A549 (cell line): ENCODE data around the gene PRDX5. TPM values are rescaled to one million over a fixed set of nuclear protein-coding genes. Genes with fewer than 3 reads are reported as not detected.

ENCODE experiments used
- ATAC-seq, 2 experiments: fragments of 200-7000 bp in 1 of 2; fragments of >200 bp in 1 of 2; cut with Nextera tagmentation in 1 of 2; cut with Tn5 transposase in 1 of 2; 3 replicates each; pipeline versions ENCODE4 v1.8.0 to v1.9.1; 2018 to 2020; ENCODE audit warnings: mild to moderate bottlenecking in 1 of 2, moderate library complexity in 1 of 2
- CTCF ChIA-PET: fragments of 300-600 bp; sonication (Branson Sonifier 250); formaldehyde crosslinking; extraction: SDS; loops from one replicate; lab custom pipeline; 2021; ENCODE audit warnings: antibody characterized with exemption, inconsistent platforms; lab: Yijun Ruan, JAX
- POLR2A ChIA-PET: fragments of 350-600 bp; formaldehyde crosslinking; extraction: SDS; loops from one replicate; lab custom pipeline; 2021; ENCODE audit warnings: antibody characterized with exemption, inconsistent platforms; lab: Yijun Ruan, JAX
- DNase-seq, 2 experiments: peaks; one replicate each; pipeline versions ENCODE4 v3.0.0 to v3.0.0-alpha.2; 2011 to 2016; ENCODE audit warnings: low read depth in 1 of 2, low spot score in 1 of 2
- FAIRE-seq: peaks from 2 replicates; lab custom pipeline; 2011; peaks lifted over from hg19 to GRCh38; lab: Jason Lieb, UNC
- H3K27ac ChIP-seq, 2 experiments: fragments of >200 bp; sonication (Bioruptor Twin); formaldehyde crosslinking; 3 replicates each; pipeline ENCODE4 v1.5.1; 2016 to 2017
- H3K4me1 ChIP-seq: fragments of >200 bp; sonication (Bioruptor Twin); formaldehyde crosslinking; 3 replicates; pipeline ENCODE4 v1.6.1; 2016
- H3K4me2 ChIP-seq: fragments of >200 bp; sonication (Bioruptor Twin); formaldehyde crosslinking; 3 replicates; pipeline ENCODE4 v1.6.1; 2016
- H3K4me3 ChIP-seq: fragments of >200 bp; sonication (Bioruptor Twin); formaldehyde crosslinking; 3 replicates; pipeline ENCODE4 v1.5.1; 2016
- H3K9me3 ChIP-seq: fragments of >200 bp; sonication (Bioruptor Twin); formaldehyde crosslinking; 3 replicates; pipeline ENCODE4 v1.6.1; 2016
- ATOH8 ChIP-seq: fragments of 250-450 bp; sonication (Bioruptor Pico); IDR thresholded peaks from 2 replicates; pipeline ENCODE4 v1.5.0; 2020; ENCODE audit warnings: low read depth, mild to moderate bottlenecking, moderate library complexity
- CEBPB ChIP-seq, 2 experiments: fragments of >200 bp in 1 of 2; sonication (Bioruptor Twin) in 1 of 2; formaldehyde crosslinking in 1 of 2; IDR thresholded peaks; 2 replicates each; pipeline ENCODE4 v1.6.1; 2012 to 2016
- CHD2 ChIP-seq: fragments of 150-350 bp; IDR thresholded peaks from 2 replicates; pipeline ENCODE4 v1.6.1; 2014; ENCODE audit warnings: low read length; ENCODE audit not compliant: partially characterized antibody
- EHF ChIP-seq: fragments of 250-450 bp; sonication (Bioruptor Pico); IDR thresholded peaks from 2 replicates; pipeline ENCODE4 v1.5.0; 2020; ENCODE audit warnings: mild to moderate bottlenecking
- EHMT2 ChIP-seq: fragments of 200-600 bp; sonication (generic); IDR thresholded peaks from 2 replicates; pipeline ENCODE4 v1.6.1; 2016; ENCODE audit warnings: antibody characterized with exemption, low read depth, mild to moderate bottlenecking, moderate library complexity
- FOSL2 ChIP-seq, 2 experiments: fragments of 450-650 bp in 1 of 2; fragments of >200 bp in 1 of 2; sonication (Bioruptor Twin) in 1 of 2; formaldehyde crosslinking; IDR thresholded peaks; 2 replicates each; pipeline versions ENCODE4 v1.5.0 to v1.6.1; 2016 to 2020; ENCODE audit warnings: mild to moderate bottlenecking in 1 of 2, moderate library complexity in 1 of 2
- FOXS1 ChIP-seq: fragments of 250-450 bp; sonication (Bioruptor Pico); IDR thresholded peaks from 2 replicates; pipeline ENCODE4 v1.5.0; 2020; ENCODE audit warnings: mild to moderate bottlenecking, moderate library complexity
- GATA3 ChIP-seq: IDR thresholded peaks from 2 replicates; pipeline ENCODE4 v1.6.1; 2012; ENCODE audit warnings: borderline replicate concordance
- HOXA7 ChIP-seq: fragments of 250-450 bp; sonication (Bioruptor Pico); IDR thresholded peaks from 2 replicates; pipeline ENCODE4 v1.5.0; 2020; ENCODE audit warnings: mild to moderate bottlenecking, moderate library complexity
- HOXB13 ChIP-seq: fragments of 250-450 bp; sonication (Bioruptor Pico); IDR thresholded peaks from 2 replicates; pipeline ENCODE4 v1.5.0; 2020; ENCODE audit warnings: low read depth, mild to moderate bottlenecking, moderate library complexity
- JUN ChIP-seq, 2 experiments: fragments of >200 bp; sonication (Bioruptor Twin); formaldehyde crosslinking; IDR thresholded peaks; 2 replicates in 1 of 2; 3 replicates in 1 of 2; pipeline ENCODE4 v1.6.1; 2016 to 2017
- JUNB ChIP-seq: fragments of >200 bp; sonication (Bioruptor Twin); formaldehyde crosslinking; IDR thresholded peaks from 2 replicates; pipeline ENCODE4 v1.6.1; 2016
- MAFK ChIP-seq: fragments of 450-650 bp; IDR thresholded peaks from 2 replicates; pipeline ENCODE4 v1.6.1; 2014; ENCODE audit not compliant: partially characterized antibody
- MAZ ChIP-seq: fragments of 150-350 bp; IDR thresholded peaks from 2 replicates; pipeline ENCODE4 v1.6.1; 2014; ENCODE audit warnings: antibody characterized with exemption, low read depth, low read length, borderline replicate concordance
- MYC ChIP-seq: IDR thresholded peaks from 2 replicates; pipeline ENCODE4 v1.6.1; 2012; ENCODE audit warnings: mild to moderate bottlenecking, inconsistent platforms, low read length, improper control_type of control experiment, borderline replicate concordance
- NPAS2 ChIP-seq: fragments of 250-450 bp; sonication (Bioruptor Pico); IDR thresholded peaks from 2 replicates; pipeline ENCODE4 v1.8.0; 2022; ENCODE audit warnings: mild to moderate bottlenecking, moderate library complexity, borderline replicate concordance
- NR3C1 ChIP-seq: fragments of >200 bp; sonication (Bioruptor Twin); formaldehyde crosslinking; IDR thresholded peaks from 3 replicates; pipeline ENCODE4 v1.6.1; 2017
- POLR2A ChIP-seq: IDR thresholded peaks from 2 replicates; pipeline ENCODE4 v1.6.1; 2012; ENCODE audit warnings: mild to moderate bottlenecking, low read length
- POLR2AphosphoS2 ChIP-seq: conservative IDR thresholded peaks from 2 replicates; pipeline ENCODE4 v1.6.1; 2012; ENCODE audit warnings: low read length, improper control_type of control experiment, inconsistent platforms
- RCOR1 ChIP-seq: fragments of 150-350 bp; IDR thresholded peaks from 2 replicates; pipeline ENCODE4 v1.6.1; 2014; ENCODE audit warnings: antibody characterized with exemption, low read length, low read depth
- REST ChIP-seq: fragments of 200-600 bp; sonication (generic); IDR thresholded peaks from 2 replicates; pipeline ENCODE4 v1.6.1; 2016; ENCODE audit warnings: antibody characterized with exemption, mild to moderate bottlenecking, moderate library complexity
- RFX5 ChIP-seq: fragments of 450-650 bp; IDR thresholded peaks from 2 replicates; pipeline ENCODE4 v1.7.1; 2014; ENCODE audit warnings: antibody characterized with exemption, mild to moderate bottlenecking, moderate library complexity
- RNF2 ChIP-seq: fragments of 200-600 bp; sonication (generic); IDR thresholded peaks from 2 replicates; pipeline ENCODE4 v1.6.1; 2016; ENCODE audit warnings: low read depth, mild to moderate bottlenecking, antibody characterized with exemption, moderate library complexity, borderline replicate concordance
- TFCP2L1 ChIP-seq: fragments of 250-450 bp; sonication (Bioruptor Pico); IDR thresholded peaks from 2 replicates; pipeline ENCODE4 v1.5.0; 2021; ENCODE audit warnings: mild to moderate bottlenecking
- ZC3H11A ChIP-seq: fragments of 450-650 bp; IDR thresholded peaks from 2 replicates; pipeline ENCODE4 v1.6.1; 2014; ENCODE audit warnings: antibody characterized with exemption, mild to moderate bottlenecking
- ZNF302 ChIP-seq: fragments of 250-450 bp; sonication (Bioruptor Pico); IDR thresholded peaks from 2 replicates; pipeline ENCODE4 v1.9.0; 2021; ENCODE audit warnings: inconsistent platforms, mild to moderate bottlenecking, moderate library complexity
- ZSCAN20 ChIP-seq: fragments of 250-450 bp; sonication (Bioruptor Pico); IDR thresholded peaks from 2 replicates; pipeline ENCODE4 v1.8.0; 2022; ENCODE audit warnings: mild to moderate bottlenecking, moderate library complexity
- WGBS: methylation state at CpG from one replicate; pipeline ENCODE4 v1.1.6; 2017; ENCODE audit errors: missing lambda C conversion rate; 5-methylcytosine and 5-hydroxymethylcytosine counted together
- polyA plus RNA-seq, 4 experiments: library from polyadenylated mRNA; depleted of rRNA in 3 of 4; stranded (reverse); fragments of >200 nt; fragmentation: RNase III in 1 of 4; extraction: RNeasy Plus Mini Kit Qiagen cat#74134 plus additional on column Dnase treatment in 1 of 4; gene quantifications; 2 replicates in 3 of 4; 3 replicates in 1 of 4; pipeline ENCODE4 v1.2.3, GENCODE V29; 2011 to 2017
- TF ChIP-seq, protein P1 (sequence below): fragments of >200 bp; sonication (Bioruptor Twin); formaldehyde crosslinking; IDR thresholded peaks from 3 replicates; pipeline ENCODE4 v1.6.1; 2016
- TF ChIP-seq, protein P2 (sequence below): IDR thresholded peaks from 2 replicates; pipeline ENCODE4 v1.6.1; 2012; ENCODE audit warnings: low read depth, borderline replicate concordance

Gene PRDX5
- polyA plus RNA-seq, 2 of the 4 experiments (the other 2 are of a cell fraction) = 377 to 491 TPM

- ChIA-PET CTCF (interaction anchor here (1.0 to 20.5 kb wide), 9 partner anchors 9 to 437 kb away, joined by 3 to 448 read pairs (median 3); partner anchors contain the start of genes CATSPERZ, ESRRA, PLCB3 and PPP1R14B), POLR2A (no interaction called here)
- Histone ChIP-seq H3K27ac (peak overlapping the region in 1 of 2 experiments; percentile 84; a peak in 3 of 6 replicates), H3K4me3 (no peak overlapping the region), H3K4me2 (no peak overlapping the region)
- no peak for ATAC-seq
- no peak for DNase-seq
- 90% methylated on average over 15 of the region's 15 CpGs for WGBS
- FAIRE-seq = no peak
- TF ChIP-seq RFX5 (no peak), CHD2 (no peak), TFCP2L1 (no peak), HOXB13 (no peak), GATA3 (no peak), FOSL2 (IDR thresholded peaks at IDR 0.05) (no peak), FOSL2 (CRISPR knock-in tag; IDR thresholded peaks at IDR 0.05) (no peak), FOXS1 (CRISPR knock-in tag) (no peak), NPAS2 (CRISPR knock-in tag) (no peak), MYC (no peak), CEBPB (IDR thresholded peaks at IDR 0.05) (no peak), ZC3H11A (no peak), POLR2A (no peak), MAZ (no peak), JUNB (no peak), RCOR1 (no peak), REST (no peak), EHF (CRISPR knock-in tag) (no peak), EHMT2 (no peak)
- TF ChIP-seq, protein P1, sequence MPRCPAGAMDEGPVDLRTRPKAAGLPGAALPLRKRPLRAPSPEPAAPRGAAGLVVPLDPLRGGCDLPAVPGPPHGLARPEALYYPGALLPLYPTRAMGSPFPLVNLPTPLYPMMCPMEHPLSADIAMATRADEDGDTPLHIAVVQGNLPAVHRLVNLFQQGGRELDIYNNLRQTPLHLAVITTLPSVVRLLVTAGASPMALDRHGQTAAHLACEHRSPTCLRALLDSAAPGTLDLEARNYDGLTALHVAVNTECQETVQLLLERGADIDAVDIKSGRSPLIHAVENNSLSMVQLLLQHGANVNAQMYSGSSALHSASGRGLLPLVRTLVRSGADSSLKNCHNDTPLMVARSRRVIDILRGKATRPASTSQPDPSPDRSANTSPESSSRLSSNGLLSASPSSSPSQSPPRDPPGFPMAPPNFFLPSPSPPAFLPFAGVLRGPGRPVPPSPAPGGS = no peak
- TF ChIP-seq, all 56 proteins: peak for 0
- Histone ChIP-seq H3K4me1 (peaks cover 41% of the 10 kb centered on the region), H3K9me3 (no peaks in the 10 kb centered on the region)
Measured at GRCh38 chr11:64275031-64275800, 42.7 kb upstream of the PRDX5 start.

DNA sequence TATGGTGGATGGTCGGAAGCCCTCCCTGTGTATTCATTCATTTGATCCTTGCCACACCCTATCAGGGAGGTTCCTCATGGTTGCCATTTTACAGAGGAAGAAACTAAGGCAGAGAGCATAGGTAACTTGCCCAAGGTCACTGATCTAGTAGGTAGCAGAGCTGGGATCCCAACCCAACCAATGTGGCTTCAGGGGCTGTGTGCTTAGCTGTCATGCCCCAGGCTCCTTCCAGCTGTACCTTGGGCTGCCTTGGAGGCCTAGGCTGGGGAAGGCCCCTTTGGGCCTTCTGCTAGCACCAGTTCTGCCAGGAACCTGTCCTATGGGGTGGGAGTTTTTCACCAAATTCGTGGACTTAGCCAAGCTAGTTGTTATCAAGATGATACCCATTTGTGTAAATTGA lies 42.1 kb upstream of the PRDX5 start:
- no peak for ATAC-seq
- H3K27ac ChIP-seq = peak overlapping the region in 1 of 2 experiments; percentile 84; a peak in 4 of 6 replicates
- ChIA-PET POLR2A (interaction anchor here (1.3 kb wide), 1 partner anchor 9 kb away, joined by 6 read pairs; no protein-coding TSS in a partner anchor), CTCF (interaction anchor here (0.8 to 20.5 kb wide), 12 partner anchors 11 to 438 kb away, joined by 3 to 448 read pairs (median 4); partner anchors contain the start of genes CATSPERZ, ESRRA, PLCB3 and PPP1R14B)
- no peak overlapping the region; the same call in 2 of the 3 replicates for H3K4me2 ChIP-seq
- peaks cover 41% of the 10 kb centered on the region for H3K4me1 ChIP-seq
- WGBS = 76% methylated on average over 2 of the region's 2 CpGs
- no peak for FAIRE-seq
- H3K9me3 ChIP-seq = no peaks in the 10 kb centered on the region
- no peak for DNase-seq
- no peak overlapping the region for H3K4me3 ChIP-seq
- no peak for TF ChIP-seq ZSCAN20
- no peak for TF ChIP-seq FOXS1 (CRISPR knock-in tag)
- no peak for TF ChIP-seq RNF2
- no peak for TF ChIP-seq POLR2AphosphoS2
- no peak for TF ChIP-seq CEBPB (IDR thresholded peaks at IDR 0.05)
- no peak for TF ChIP-seq ATOH8 (CRISPR knock-in tag)
- TF ChIP-seq ZNF302 (CRISPR knock-in tag) = no peak
- no peak for TF ChIP-seq JUN (IDR thresholded peaks at IDR 0.05)
- TF ChIP-seq NR3C1 = no peak
- TF ChIP-seq EHF (CRISPR knock-in tag) = no peak
- TF ChIP-seq JUNB = no peak
- no peak for TF ChIP-seq EHMT2
- TF ChIP-seq HOXA7 (CRISPR knock-in tag) = no peak
- TF ChIP-seq MAFK = no peak
- TF ChIP-seq, protein P2, sequence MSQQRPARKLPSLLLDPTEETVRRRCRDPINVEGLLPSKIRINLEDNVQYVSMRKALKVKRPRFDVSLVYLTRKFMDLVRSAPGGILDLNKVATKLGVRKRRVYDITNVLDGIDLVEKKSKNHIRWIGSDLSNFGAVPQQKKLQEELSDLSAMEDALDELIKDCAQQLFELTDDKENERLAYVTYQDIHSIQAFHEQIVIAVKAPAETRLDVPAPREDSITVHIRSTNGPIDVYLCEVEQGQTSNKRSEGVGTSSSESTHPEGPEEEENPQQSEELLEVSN = no peak
- TF ChIP-seq RCOR1 = no peak
- no peak for TF ChIP-seq GATA3
